MCF 10A (cell line): ENCODE measurements around the gene TRIM29. TPM values are rescaled to one million over a fixed set of nuclear protein-coding genes. Genes with fewer than 3 reads are reported as not detected.

Experiments
- BruUV-seq: library from RNA; stranded (reverse); fragments of 400-500 nt; replicated peaks from 2 replicates; lab custom pipeline; 2021; lab: Mats Ljungman, UMichigan
- CTCF ChIA-PET: fragments of 300-600 bp; sonication (Branson Sonifier 250); formaldehyde crosslinking; extraction: SDS; loops from one replicate; lab custom pipeline; 2021; ENCODE audit warnings: antibody characterized with exemption, inconsistent platforms; lab: Yijun Ruan, JAX
- POLR2A ChIA-PET: fragments of 300-600, 350-650 bp; sonication (Branson Sonifier 250); formaldehyde crosslinking; extraction: SDS; loops from one replicate; lab custom pipeline; 2020; ENCODE audit warnings: antibody characterized with exemption, inconsistent platforms; lab: Yijun Ruan, JAX
- DNase-seq: peaks from one replicate; pipeline ENCODE4 v3.0.0-alpha.2; 2018; ENCODE audit not compliant: unreplicated experiment
- H3K27ac Mint-ChIP-seq: one replicate; pipeline ENCODE4 v1.8.0; 2022; ENCODE audit warnings: mild to moderate bottlenecking, low read depth, mixed read lengths; ENCODE audit not compliant: unreplicated experiment
- H3K27me3 Mint-ChIP-seq: one replicate; pipeline ENCODE4 v1.8.0; 2022; ENCODE audit warnings: mixed read lengths; ENCODE audit not compliant: insufficient read depth, unreplicated experiment
- H3K36me3 Mint-ChIP-seq: one replicate; pipeline ENCODE4 v1.8.0; 2022; ENCODE audit warnings: mild to moderate bottlenecking, moderate library complexity, mixed read lengths; ENCODE audit not compliant: insufficient read depth, unreplicated experiment
- H3K4me1 Mint-ChIP-seq: one replicate; pipeline ENCODE4 v1.8.0; 2022; ENCODE audit warnings: mixed read lengths; ENCODE audit not compliant: insufficient read depth, unreplicated experiment
- H3K4me3 Mint-ChIP-seq: one replicate; pipeline ENCODE4 v1.8.0; 2022; ENCODE audit warnings: mild to moderate bottlenecking, moderate library complexity, mixed read lengths; ENCODE audit not compliant: unreplicated experiment
- H3K9me3 Mint-ChIP-seq: one replicate; pipeline ENCODE4 v1.8.0; 2022; ENCODE audit warnings: mixed read lengths; ENCODE audit not compliant: unreplicated experiment
- intact Hi-C: fragments of 100-400 bp; cut with micrococcal nuclease; formaldehyde crosslinking; loops from 2 replicates; pipeline ENCODE4 v1.14.1; 2022
- total RNA-seq: library from RNA; stranded (reverse); gene quantifications from 2 replicates; pipeline ENCODE4 v1.2.3, GENCODE V29; 2022
- TF ChIP-seq, protein P1 (sequence below): fragments of 200-600 bp; IDR thresholded peaks from one replicate; pipeline ENCODE4 v1.8.0; 2022; ENCODE audit warnings: antibody characterized with exemption, mild to moderate bottlenecking; ENCODE audit not compliant: unreplicated experiment

Gene TRIM29
- total RNA-seq, 1 experiment from 2014 or later: 93.4 TPM

DNA sequence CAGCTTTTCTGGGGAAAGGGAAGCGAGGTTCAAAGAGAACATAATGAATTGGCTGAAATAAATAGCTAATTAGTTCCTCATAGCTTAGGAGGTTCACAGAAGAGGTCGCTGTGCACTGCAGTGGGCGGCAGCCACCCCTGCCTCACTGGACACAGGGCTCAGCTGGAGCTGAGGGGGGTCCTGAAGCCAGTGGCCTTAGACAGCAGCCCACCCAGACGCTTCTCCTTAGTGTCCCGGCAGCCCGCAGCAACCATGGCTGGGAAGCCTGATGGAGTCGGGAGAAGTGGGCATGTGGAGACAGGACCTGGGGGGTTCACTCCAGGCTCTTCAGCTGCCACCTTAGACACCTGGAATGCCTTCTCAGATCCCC, 75.4 kb downstream of the TRIM29 start:
- no peak for DNase-seq
- no TSS peak for BruUV-seq
- intact Hi-C loops: no loop called here
- ChIA-PET POLR2A (no interaction called here), CTCF (no interaction called here)
- Mint-ChIP-seq H3K27me3 (peaks cover 19% of the 10 kb centered on the region), H3K4me3 (no peak overlapping the region), H3K4me1 (no peaks in the 10 kb centered on the region), H3K27ac (no peak overlapping the region), H3K36me3 (no peaks in the 10 kb centered on the region), H3K9me3 (no peaks in the 10 kb centered on the region)
- TF ChIP-seq, protein P1, sequence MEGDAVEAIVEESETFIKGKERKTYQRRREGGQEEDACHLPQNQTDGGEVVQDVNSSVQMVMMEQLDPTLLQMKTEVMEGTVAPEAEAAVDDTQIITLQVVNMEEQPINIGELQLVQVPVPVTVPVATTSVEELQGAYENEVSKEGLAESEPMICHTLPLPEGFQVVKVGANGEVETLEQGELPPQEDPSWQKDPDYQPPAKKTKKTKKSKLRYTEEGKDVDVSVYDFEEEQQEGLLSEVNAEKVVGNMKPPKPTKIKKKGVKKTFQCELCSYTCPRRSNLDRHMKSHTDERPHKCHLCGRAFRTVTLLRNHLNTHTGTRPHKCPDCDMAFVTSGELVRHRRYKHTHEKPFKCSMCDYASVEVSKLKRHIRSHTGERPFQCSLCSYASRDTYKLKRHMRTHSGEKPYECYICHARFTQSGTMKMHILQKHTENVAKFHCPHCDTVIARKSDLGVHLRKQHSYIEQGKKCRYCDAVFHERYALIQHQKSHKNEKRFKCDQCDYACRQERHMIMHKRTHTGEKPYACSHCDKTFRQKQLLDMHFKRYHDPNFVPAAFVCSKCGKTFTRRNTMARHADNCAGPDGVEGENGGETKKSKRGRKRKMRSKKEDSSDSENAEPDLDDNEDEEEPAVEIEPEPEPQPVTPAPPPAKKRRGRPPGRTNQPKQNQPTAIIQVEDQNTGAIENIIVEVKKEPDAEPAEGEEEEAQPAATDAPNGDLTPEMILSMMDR: no peak

DNA sequence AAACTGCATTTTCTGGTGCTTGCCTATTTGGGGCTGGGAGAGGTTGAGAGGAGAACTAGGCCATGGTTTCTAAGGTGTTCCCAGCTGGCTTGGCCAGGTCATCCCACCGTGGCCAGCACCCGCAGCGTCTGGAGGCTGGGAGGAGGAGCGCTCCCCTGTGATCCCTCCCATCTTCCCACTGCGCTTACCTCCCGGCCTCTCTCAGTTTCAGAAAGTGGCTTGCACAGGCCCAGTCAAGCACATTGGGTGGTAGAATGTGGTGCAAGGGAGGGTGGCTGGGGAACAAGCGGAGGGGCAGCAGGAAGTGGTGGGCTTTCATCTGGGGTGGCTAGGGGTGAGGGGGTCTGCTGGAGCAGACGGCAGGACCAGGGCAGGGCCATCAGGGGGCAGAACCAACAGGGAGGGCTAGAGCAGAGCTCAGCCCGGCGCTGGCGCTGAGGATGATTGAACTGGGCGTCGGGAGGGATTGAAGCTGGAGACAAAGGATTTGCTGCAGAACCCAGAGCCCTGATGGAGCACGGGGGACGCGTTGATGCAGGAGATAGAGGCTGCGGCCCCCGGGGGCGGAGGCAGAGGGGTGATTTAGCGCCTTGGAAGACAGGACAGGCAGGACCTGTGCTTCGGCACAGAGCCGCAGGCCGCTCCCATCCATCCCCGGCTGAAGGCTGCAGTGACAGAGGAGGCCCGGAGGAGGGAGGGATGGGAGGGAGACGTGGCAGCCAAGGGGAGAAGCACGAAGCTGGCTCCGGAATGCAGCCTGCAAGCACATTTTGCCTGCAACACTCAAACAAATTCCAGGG, 76.0 kb downstream of the TRIM29 start:
- Mint-ChIP-seq H3K4me1 (no peaks in the 10 kb centered on the region), H3K9me3 (no peaks in the 10 kb centered on the region), H3K4me3 (no peak overlapping the region), H3K27ac (no peak overlapping the region), H3K27me3 (peaks cover 13% of the 10 kb centered on the region), H3K36me3 (no peaks in the 10 kb centered on the region)
- no peak for DNase-seq
- ChIA-PET CTCF (no interaction called here), POLR2A (interaction anchor here (0.6 kb wide), 1 partner anchor 36 kb away, joined by 4 read pairs; no protein-coding TSS in a partner anchor)
- BruUV-seq: no TSS peak
- TF ChIP-seq, protein P1: no peak
- intact Hi-C loops: no loop called here

Other genes with a start within 250 kb of the TRIM29 start
- 21.6 and 34.8 TPM in 2 replicates for gene OAF, start 72.9 kb upstream of the TRIM29 start, total RNA-seq
- gene POU2F3, start 102.0 kb upstream of the TRIM29 start, total RNA-seq: not detected in 2 replicates
- gene TLCD5, start 187.2 kb upstream of the TRIM29 start, total RNA-seq: 9.6 and 13.0 TPM in 2 replicates
- 61.2 and 62.8 TPM in 2 replicates for gene ARHGEF12, start 198.3 kb upstream of the TRIM29 start, total RNA-seq